GDM1 (cell line): ENCODE measurements around the gene PIGK.

Experiments
- DNase-seq: peaks from one replicate; lab custom pipeline; 2025; lab: John Stamatoyannopoulos, UW

PIGK gene

DNA sequence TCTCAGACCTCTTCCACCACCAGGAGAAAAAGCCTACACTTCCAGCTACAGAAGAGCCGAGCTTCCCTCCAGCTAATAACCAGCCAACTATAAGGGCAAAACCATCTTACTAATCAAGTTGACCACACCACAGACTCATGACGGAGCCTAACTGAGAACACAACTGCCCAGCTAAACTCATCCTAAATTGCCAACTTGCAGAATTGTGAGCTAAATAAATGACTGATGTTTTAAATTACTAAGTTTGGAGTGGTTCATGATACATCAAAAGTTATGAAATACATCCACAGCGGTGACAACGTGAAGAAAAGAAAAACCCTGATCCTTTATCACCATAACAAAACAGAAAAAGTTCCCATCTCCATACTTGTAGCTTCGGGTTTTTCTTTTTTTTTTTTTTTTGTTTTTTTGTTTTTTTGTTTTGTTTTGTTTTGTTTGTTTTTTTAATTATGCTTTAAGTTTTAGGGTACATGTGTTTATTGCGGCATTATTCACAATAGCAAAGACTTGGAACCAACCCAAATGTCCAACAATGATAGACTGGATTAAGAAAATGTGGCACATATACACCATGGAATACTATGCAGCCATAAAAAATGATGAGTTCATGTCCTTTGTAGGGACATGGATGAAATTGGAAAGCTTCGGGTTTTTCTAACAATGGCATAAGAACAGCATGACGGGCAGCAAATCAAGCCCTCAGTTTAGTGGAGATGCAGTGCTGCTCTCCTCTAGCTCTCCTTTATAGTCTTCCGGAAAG, 122.6 kb downstream of the PIGK start:
- no peak for DNase-seq

DNA sequence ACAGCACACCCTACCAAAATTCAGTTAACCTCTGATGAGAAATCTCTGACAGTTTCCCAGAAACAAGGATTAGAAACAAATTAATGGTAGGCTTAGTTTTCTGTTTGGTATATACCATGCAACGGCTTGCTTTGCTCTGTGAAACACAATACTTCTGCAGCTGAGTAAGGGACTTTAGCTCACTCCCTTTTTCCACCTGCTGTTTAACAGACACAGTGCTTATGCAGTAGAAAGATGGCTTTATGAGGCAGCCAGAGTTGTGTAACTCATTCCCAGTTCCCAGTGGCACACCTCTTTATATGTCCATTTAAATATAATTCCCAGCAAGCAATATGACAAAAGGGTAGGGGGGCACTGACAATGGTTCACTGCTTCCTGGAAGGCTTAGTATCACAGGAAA, 124.0 kb downstream of the PIGK start:
- DNase-seq: no peak

DNA sequence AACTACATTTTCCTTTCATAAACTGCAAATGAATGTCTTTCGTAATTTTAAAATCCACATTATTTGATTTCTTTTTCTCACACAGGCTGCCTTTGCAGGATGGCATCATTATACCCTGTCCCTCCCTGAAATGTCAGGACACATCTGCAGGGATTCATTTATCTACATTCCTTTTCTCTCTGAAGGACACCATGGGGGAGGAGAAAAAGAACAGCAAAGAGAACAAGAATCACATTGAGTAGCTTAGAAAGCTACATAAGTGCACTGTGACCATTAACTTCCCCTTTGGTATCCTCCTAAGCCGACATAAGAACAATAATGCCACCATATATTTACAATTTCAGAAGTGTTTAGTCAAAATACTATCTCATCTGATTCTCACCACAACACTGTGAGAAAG, 129.5 kb downstream of the PIGK start:
- DNase-seq: no peak

DNA sequence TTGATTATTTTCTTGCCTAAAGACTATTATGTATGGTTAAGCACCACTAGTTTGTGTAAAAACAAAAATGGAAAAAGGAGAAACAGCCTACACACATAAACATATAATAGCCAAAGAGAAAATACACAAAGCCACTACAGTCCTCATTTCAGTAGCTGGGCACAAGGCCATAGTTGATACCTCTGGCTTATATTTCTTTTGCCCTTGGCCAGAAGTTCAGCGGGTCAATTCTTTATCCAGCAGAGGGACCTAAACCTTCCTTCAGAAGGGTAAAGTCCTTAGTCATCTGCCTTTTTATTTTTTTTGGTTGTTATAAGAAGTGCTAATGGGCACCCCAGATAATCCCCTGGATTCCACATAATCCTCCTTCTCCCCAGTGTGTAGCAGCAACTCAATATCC, 134.1 kb downstream of the PIGK start:
- no peak for DNase-seq

DNA sequence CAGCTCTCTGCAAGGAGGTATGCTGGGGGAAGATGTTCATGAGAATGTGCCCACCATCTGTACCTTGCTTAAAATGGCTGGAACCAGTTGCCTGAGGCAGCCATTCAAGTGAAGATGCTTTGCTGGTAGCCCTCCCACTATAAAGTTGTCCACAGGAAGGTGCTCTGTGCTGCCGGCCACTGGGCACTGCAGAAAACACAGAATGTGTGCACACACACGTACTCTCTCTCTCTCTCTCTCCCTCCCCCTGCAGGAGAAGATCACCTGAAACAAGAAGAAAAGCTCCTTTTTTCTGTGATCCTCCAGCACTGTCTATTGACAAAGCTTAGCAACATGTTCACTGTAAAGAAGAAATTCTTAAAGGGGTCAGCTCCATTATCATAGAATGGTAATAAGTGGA, 134.8 kb downstream of the PIGK start:
- no peak for DNase-seq

DNA sequence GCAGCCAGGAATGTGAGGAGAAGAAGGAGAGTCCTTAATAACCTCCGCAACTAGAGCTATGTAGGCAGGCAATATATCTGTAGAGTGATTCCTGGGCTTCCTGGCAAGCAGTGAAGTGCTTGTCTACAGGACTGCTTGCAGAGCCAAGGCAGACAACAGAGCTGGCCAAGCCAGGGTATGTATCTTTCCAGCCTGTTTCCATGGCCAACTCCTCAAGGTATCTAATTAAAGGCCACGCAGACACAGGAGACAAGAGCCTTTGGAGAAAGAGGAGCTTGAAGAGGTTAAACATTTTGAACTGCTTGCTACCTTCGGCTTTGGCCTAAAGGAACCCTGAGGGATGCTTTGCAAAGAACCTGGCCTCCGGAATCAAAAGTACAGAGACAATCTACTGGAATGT, 137.4 kb downstream of the PIGK start:
- no peak for DNase-seq

DNA sequence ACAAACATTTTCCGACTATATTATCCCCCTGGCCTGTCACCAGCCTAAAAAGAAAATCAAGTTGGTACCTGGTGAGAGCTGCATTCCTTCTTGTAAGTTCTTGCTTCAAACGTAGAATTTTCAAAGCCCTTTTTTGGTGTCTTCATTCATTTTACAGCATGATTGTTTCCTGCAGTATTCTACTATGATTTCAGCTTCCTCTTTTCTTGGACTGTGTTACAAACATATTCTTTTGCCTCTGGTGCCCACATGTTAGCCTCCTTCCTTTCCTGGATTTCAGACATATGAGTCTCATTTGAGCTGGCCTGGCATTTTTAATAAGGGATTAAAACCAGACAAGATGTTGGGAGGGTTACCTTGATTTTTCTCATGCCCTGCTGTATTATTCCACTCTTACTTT, 142.5 kb downstream of the PIGK start:
- DNase-seq: no peak

DNA sequence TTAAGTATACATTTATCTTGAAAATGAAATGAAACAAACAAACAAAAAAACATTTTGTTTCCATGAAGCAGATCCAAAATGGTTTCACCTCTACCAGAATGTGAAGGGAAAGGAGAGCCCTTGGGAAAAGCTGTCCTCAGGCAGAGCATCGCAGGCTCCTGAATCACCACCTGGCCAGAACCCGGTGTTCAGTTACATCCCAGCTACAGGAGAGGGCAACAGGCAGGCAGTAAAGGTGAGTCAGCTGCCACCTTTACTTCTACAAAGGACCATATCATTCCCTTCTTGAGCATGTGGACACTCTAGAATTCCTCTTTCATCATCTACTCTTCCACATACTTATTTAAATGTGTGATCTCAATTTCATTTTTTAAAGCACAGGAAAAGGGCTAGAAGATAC, 151.2 kb downstream of the PIGK start:
- no peak for DNase-seq

DNA sequence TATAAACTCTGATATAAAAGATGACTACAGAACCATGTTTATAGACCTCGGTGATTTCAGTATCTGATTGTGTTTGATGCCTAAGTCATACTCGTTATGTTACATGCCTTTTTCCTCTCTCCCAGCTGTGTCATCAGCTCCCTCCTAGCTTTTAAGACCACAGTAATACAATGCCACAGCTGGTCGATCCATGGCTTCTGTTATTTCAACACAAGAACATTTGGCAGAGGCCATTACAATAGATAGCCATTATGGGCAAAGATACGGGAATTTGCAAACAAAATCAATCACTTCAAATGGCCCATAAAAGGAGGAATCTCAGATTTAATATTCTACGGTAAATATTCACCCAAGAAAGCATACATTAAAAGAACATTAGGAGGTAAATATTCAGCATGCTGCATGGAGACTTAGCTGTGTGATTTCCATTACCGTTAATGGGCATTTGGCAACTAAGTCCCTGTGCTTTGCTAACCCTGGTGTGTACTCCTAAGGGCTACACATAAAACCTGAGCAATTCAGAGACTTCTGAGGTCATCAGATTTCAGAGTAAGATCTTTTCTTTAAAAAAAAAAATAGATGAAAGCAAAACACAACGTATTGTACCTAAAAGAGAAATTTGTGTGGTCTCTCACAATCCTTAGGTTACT, 153.4 kb downstream of the PIGK start:
- DNase-seq: no peak

DNA sequence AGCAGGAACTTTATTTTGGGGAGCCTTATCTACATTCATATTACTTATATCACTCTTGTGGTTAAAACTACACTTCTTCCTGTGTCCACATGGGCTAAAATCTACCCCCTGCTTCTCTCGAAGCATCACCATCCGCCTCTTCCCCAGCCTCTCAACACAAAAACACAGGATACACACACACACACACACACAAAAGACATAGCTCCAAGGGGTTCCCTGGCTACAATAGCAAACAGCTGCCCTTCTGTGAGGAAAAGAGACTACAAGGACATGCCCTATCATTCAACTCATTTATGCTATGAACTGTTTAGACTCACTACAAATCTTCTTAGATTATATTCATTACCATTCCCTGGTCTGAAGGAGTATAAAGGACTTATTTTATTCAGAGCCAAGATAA, 155.0 kb downstream of the PIGK start:
- no peak for DNase-seq

DNA sequence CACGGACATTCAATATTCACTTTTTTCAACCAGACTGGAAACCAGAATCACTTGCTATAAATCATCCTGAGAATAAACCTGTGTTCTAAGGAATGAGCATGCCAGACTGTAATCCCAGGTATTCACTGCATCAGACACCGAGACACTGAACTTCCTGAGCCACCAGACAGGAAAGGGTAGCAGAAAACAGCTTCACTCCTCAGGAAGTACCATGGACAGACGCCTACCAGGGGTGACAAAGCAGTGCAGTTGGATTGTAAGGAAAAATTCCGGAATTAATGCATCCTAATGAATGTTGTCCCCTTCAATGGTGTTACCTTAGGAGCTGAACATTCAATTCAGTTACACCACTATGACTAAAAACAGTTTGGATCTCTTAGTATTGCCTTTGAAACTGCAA, 156.1 kb downstream of the PIGK start:
- DNase-seq: no peak

DNA sequence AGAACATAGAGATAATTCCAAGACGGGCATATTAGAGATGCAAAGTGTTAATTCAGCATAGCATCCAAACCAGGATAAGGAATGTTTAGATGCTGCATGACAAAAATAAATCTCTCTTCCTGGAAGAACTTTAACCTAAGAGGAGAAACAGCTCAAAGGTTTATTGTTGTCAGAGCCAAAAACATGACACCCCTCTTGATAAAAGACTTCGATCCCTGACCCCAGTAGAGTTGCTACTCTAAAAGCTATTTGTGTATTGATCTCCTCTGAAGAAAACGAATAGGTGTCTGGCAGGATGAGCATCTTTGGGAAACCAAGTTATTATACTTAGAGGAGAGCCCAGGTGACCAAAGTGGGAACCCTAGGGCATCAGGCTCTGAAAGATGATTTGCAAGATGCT, 158.1 kb downstream of the PIGK start:
- DNase-seq: no peak

DNA sequence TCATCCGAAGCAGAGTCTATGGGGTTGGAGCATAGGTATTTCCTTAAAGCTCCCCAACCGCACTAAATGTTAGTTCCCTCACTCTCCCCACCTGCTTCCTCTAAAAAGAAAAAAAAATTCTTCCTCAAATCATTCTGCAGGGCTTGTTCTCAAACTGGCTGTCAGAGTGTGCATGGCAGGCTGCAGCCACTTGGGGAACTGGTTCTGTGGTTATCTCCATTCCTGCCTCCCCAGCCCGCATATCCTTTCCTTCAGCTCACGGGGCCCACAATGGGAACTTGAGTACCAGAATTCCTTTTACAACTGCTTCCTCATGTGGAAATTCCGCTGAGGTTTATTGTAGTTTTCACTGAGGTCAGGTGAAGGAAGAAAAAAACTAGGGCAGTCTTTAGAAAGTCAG, 159.2 kb downstream of the PIGK start:
- peak; percentile 70 for DNase-seq

DNA sequence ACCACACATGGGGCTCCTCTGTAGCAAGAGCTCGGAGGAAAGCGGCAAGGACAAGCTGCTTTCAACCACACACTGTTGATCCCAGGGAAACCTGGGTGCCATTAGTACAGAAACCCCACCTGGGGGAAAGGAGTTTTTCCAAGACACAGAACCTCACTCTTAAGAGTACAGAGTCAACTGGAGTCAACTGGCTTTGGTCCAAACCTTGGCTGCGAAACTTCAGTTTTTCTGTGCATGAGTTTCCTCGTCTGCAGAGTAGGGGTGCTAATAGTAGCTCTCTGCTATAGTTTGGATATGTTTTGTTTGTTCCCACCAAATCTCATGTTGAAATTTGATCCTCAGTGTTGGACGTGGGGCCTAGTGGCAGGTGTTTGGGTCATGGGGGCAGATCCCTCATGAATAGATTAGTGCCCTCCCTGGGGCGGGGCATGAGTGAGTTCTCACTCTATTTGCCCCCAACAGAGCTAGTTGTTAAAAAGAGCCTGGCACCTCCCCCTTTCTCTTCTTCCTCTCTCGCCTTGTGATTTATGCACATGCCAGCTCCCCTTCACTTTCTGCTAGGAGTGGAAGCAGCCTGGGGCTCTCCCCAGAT, 161.1 kb downstream of the PIGK start:
- no peak for DNase-seq

DNA sequence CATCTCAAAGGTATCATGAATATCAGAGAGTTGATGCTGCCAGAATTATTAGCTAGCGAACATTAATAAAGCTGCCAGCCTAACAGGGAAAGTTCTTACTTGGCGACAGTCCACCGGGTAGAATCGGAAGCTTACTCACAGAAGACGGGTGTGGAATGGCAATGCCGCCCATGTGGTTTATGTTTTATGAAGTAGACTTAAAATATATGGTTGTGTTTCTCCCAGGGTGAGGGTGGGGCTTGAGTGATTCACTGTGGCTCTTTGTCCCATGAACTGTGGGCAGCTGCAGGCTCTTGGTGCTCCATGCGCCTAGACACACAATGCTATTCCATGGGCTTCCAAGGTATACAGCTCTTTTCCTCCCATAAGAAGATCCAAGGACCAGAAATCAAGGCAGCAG, 162.7 kb downstream of the PIGK start:
- DNase-seq: no peak

DNA sequence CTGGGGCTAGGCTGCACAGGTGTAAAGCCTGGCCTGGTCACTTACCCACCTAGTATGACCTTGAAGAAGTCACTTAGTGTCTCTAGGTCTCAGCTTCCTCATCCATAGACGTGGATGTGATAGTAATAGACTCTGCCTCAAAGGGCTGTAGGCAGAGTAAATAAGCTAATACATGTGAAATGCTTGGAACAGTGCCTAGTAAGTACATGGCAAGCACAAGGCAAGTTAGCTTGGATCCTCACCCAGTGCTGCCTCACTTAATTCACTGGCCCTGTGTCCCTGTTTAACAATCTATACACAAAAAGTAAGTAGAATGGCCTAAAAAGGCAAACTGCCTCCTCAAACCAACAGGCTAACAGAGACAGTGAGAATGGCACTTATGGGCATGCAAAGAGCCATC, 167.8 kb downstream of the PIGK start:
- DNase-seq: no peak

DNA sequence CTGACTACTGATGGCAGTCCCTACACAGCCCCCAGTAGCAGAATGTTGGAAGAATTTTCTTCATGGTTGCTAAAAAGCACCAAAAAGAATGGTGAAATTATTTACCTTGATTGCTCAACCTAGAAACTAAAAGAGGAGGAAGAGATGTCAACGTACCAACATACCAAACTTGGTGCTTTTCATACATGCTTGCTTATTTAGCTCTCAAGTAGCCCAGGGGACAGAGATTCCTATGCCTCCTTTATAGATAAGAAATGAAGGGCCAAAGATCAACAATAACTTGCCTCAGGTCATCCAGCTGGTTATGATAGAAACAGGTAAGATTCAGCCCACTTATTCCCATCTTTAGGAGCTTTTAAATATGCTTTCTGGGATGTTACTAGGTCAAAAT, 170.6 kb downstream of the PIGK start:
- DNase-seq: no peak

DNA sequence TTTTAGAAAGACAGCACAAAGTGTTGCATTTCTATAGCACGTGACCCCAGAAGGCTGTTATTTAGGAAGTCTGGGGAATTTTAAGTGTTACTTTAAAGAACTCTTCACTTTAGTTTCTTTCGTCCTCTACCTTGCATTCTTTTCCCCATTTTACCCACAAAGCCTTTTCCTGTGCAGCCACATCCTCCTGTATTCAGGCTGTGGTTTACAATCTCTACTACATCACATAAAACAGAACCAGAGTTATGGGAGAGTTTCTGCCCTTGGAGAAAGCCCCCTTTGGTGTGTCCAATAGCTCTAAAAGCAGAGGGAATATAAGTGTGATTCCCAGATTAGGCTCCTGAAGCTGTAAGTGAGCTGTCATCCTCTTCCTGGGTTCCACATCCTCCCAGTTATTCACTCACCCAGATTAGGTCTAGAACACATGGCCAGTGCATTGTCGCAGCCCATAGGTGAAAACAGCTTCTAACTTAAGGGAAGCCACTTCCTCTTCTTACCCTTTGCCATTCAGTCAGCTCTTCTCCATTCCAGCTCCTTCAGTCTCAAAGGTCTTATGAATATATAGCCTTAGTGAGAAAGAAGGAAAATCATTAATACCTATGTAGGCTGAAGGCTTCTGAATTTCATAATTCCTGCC, 171.1 kb downstream of the PIGK start:
- peak; percentile 53 for DNase-seq

DNA sequence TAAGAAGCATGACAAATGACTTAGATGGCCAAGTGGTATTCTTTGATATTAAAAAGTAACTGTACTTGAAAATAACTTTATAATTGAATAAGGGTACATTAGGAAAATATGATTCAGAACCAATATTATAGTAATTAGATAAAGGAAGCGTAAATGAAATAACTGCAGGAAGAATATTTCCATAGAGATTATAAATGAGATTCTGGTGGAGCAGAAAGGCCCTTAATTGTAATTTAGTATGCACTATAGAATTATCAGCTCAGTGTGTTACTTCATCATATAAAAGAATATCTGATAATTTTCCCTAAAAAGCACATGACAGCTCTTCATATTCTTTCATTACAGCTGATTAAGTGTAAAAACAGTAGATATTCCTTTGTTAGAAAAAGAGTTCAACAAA, 171.7 kb downstream of the PIGK start:
- DNase-seq: no peak

DNA sequence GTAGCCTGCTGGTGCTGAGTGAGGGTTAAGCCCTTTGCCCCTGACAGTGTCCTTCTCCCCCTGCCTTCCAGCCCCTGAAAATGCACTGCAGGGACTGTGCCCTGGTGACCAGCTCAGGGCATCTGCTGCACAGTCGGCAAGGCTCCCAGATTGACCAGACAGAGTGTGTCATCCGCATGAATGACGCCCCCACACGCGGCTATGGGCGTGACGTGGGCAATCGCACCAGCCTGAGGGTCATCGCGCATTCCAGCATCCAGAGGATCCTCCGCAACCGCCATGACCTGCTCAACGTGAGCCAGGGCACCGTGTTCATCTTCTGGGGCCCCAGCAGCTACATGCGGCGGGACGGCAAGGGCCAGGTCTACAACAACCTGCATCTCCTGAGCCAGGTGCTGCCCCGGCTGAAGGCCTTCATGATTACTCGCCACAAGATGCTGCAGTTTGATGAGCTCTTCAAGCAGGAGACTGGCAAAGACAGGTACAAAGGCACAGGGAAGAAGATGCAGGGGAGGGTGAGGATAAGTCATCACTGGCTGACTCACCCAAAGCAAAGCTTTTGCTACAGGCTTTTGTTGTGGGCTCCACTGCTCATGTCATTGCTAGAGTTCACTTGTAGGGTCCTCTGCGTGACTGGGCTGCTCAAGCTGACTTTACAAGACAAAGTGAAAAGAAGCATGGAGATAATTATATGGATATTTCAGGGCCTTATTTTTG, 174.9 kb downstream of the PIGK start:
- DNase-seq: no peak

DNA sequence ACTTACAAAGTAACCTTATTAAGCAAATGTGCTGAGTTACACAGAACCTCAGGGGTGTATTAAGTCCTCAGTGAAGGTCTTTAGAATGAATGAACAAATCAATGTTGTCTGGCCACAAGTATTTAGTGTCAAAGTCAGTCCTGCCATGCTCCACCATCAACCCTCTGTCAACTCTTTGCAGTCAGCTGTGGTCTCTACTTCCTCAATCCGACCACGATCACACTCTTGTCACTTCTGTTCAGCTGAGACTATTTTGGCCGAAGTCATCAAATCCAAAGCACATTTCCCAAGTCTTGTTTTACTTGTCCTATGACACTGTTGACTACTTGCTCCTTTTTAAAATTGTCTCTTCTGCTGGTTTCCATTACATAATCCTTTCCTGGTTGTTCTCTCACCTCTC, 178.4 kb downstream of the PIGK start:
- DNase-seq: peak; percentile 24

DNA sequence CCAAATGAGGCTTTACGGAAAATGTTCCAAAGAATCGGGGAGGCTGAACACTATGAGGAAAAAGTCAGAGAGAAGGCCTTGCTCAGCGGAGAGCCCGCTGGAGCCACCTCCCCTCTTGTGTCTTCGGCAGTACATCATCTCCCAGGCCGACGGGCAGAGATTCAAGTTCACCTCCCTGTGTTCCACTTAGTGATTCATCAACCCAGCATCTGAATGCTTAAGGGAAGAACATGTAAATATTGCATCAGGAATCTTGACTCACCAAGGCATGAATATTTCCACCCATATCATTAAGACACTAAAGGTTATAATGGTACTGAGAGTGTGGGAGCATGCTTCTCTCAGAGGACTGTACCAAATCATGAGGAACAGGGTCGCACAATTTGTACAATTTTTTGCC, 179.5 kb downstream of the PIGK start:
- DNase-seq: no peak

DNA sequence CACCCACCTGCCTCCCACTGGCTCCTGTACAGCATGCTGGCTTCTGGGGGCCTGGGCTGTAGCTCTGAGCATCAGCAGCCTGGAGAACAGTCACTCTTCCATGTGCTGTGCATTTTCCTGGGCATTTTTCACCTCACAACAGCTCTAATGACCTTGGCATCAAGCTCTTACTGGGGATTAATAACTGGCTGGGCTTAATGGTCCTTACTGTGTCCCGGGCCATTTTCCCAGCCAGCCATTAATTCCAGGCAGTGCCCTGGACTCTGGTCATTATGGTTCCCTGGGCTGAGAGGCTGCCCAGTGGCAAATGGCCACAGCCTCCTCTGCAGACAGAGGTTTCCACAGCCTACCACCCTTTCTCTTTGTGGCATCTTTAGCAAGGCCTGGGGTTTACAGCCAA, 180.1 kb downstream of the PIGK start:
- DNase-seq: no peak
